H9 (cell line): ENCODE measurements around the gene MPV17L2. TPM values are rescaled to one million over a fixed set of nuclear protein-coding genes. Genes with fewer than 3 reads are reported as not detected.
A peak's percentile ranks its signal among the peaks of the same experiment; 100 is the strongest.

Experiments used
- DNase-seq: peaks from one replicate; pipeline ENCODE4 v3.0.0-alpha.2; 2017
- H2AFZ ChIP-seq: one replicate; pipeline ENCODE4 v1.6.1; 2013; ENCODE audit warnings: mild to moderate bottlenecking, low read length, control low read depth, moderate library complexity
- H2AK5ac ChIP-seq: 2 replicates; pipeline ENCODE4 v1.6.1; 2013; ENCODE audit warnings: low read length, control low read depth, mixed read lengths; ENCODE audit not compliant: insufficient read length
- H2BK120ac ChIP-seq: one replicate; pipeline ENCODE4 v1.6.1; 2013; ENCODE audit warnings: low read depth, mild to moderate bottlenecking, low read length, control low read depth, inconsistent platforms; ENCODE audit not compliant: poor library complexity, severe bottlenecking
- H2BK12ac ChIP-seq: 2 replicates; pipeline ENCODE4 v1.6.1; 2013; ENCODE audit warnings: low read length, control low read depth, mixed read lengths, low read depth; ENCODE audit not compliant: insufficient read length
- H2BK15ac ChIP-seq: 2 replicates; pipeline ENCODE4 v1.6.1; 2013; ENCODE audit warnings: low read depth, low read length, control low read depth
- H2BK20ac ChIP-seq: one replicate; pipeline ENCODE4 v1.6.1; 2013; ENCODE audit warnings: low read depth, mild to moderate bottlenecking, low read length, control low read depth, inconsistent platforms; ENCODE audit not compliant: poor library complexity, severe bottlenecking
- H2BK5ac ChIP-seq: 2 replicates; pipeline ENCODE4 v1.6.1; 2013; ENCODE audit warnings: low read length, control low read depth, mixed read lengths; ENCODE audit not compliant: insufficient read length
- H3K14ac ChIP-seq: 2 replicates; pipeline ENCODE4 v1.6.1; 2013; ENCODE audit warnings: low read length, control low read depth; ENCODE audit not compliant: insufficient read depth
- H3K18ac ChIP-seq: 2 replicates; pipeline ENCODE4 v1.6.1; 2013; ENCODE audit warnings: low read depth, mild to moderate bottlenecking, mixed read lengths, low read length, control low read depth; ENCODE audit not compliant: insufficient read length
- H3K23ac ChIP-seq: 2 replicates; pipeline ENCODE4 v1.6.1; 2013; ENCODE audit warnings: low read length, control low read depth, mixed read lengths, low read depth; ENCODE audit not compliant: insufficient read length
- H3K23me2 ChIP-seq: 2 replicates; pipeline ENCODE4 v1.6.1; 2013; ENCODE audit warnings: low read depth, mild to moderate bottlenecking, mixed read lengths, low read length, control low read depth; ENCODE audit not compliant: insufficient read length, poor library complexity, severe bottlenecking
- H3K27ac ChIP-seq: 2 replicates; pipeline ENCODE4 v1.5.1; 2013; ENCODE audit warnings: low read length, control low read depth, mixed read lengths, low read depth; ENCODE audit not compliant: insufficient read length
- H3K27me3 ChIP-seq: 2 replicates; pipeline ENCODE4 v1.6.1; 2013; ENCODE audit warnings: low read length, control low read depth, inconsistent platforms; ENCODE audit not compliant: insufficient read depth
- H3K4ac ChIP-seq: 2 replicates; pipeline ENCODE4 v1.6.1; 2013; ENCODE audit warnings: low read depth, mild to moderate bottlenecking, control low read depth, inconsistent platforms, low read length, moderate library complexity
- H3K4me1 ChIP-seq: 2 replicates; pipeline ENCODE4 v1.6.1; 2013; ENCODE audit warnings: low read length, control low read depth, inconsistent platforms; ENCODE audit not compliant: insufficient read depth
- H3K4me2 ChIP-seq: 2 replicates; pipeline ENCODE4 v1.6.1; 2013; ENCODE audit warnings: low read length, control low read depth, mixed read lengths; ENCODE audit not compliant: insufficient read length, insufficient read depth
- H3K56ac ChIP-seq: 2 replicates; pipeline ENCODE4 v1.6.1; 2013; ENCODE audit warnings: low read depth, mild to moderate bottlenecking, mixed read lengths, low read length, control low read depth; ENCODE audit not compliant: insufficient read length
- H3K79me1 ChIP-seq: 2 replicates; pipeline ENCODE4 v1.6.1; 2013; ENCODE audit warnings: low read depth, mild to moderate bottlenecking, moderate library complexity, low read length, control low read depth, inconsistent platforms; ENCODE audit not compliant: insufficient read depth, poor library complexity, severe bottlenecking
- H3K79me2 ChIP-seq: 2 replicates; pipeline ENCODE4 v1.6.1; 2013; ENCODE audit warnings: low read length, control low read depth, inconsistent platforms; ENCODE audit not compliant: insufficient read depth
- H3K9ac ChIP-seq: 2 replicates; pipeline ENCODE4 v1.6.1; 2013; ENCODE audit warnings: low read length, control low read depth, mixed read lengths; ENCODE audit not compliant: insufficient read length; ENCODE audit errors: extremely low read depth
- H3K9me3 ChIP-seq: one replicate; pipeline ENCODE4 v1.6.1; 2013; ENCODE audit warnings: low read depth, low read length, inconsistent platforms; ENCODE audit not compliant: control insufficient read depth
- H3T11ph ChIP-seq: one replicate; pipeline ENCODE4 v1.6.1; 2013; ENCODE audit warnings: mild to moderate bottlenecking, low read length, control low read depth, inconsistent platforms
- H4K20me1 ChIP-seq: one replicate; pipeline ENCODE4 v1.6.1; 2013; ENCODE audit not compliant: control insufficient read depth, insufficient read length, insufficient read depth
- H4K5ac ChIP-seq: 2 replicates; pipeline ENCODE4 v1.6.1; 2013; ENCODE audit warnings: low read depth, mild to moderate bottlenecking, mixed read lengths, low read length, control low read depth; ENCODE audit not compliant: insufficient read length
- H4K8ac ChIP-seq: replicated peaks from 2 replicates; pipeline ENCODE4 v1.6.1; 2013; ENCODE audit warnings: low read length, control low read depth, mixed read lengths, low read depth; ENCODE audit not compliant: insufficient read length
- H4K91ac ChIP-seq: 2 replicates; pipeline ENCODE4 v1.6.1; 2013; ENCODE audit warnings: low read depth, mild to moderate bottlenecking, moderate library complexity, mixed read lengths, low read length, control low read depth; ENCODE audit not compliant: insufficient read length
- H3K27ac Mint-ChIP-seq, 3 experiments: 2 replicates in 2 of 3; 3 replicates in 1 of 3; pipeline ENCODE4 v1.8.0; 2020 to 2021; ENCODE audit warnings: mixed read lengths in 3 of 3, mild to moderate bottlenecking in 1 of 3, moderate library complexity in 1 of 3
- H3K27me3 Mint-ChIP-seq: 2 replicates; pipeline ENCODE4 v1.8.0; 2021; ENCODE audit warnings: low read depth, mild to moderate bottlenecking, moderate library complexity, mixed read lengths
- H3K36me3 Mint-ChIP-seq, 3 experiments: 2 replicates in 2 of 3; 3 replicates in 1 of 3; pipeline ENCODE4 v1.8.0; 2020 to 2021; ENCODE audit warnings: low read depth in 3 of 3, mixed read lengths in 3 of 3; ENCODE audit not compliant: insufficient read depth in 1 of 3
- H3K4me1 Mint-ChIP-seq, 2 experiments: 2 replicates each; pipeline ENCODE4 v1.8.0; 2020; ENCODE audit warnings: mixed read lengths in 2 of 2
- H3K4me3 Mint-ChIP-seq, 2 experiments: 2 replicates in 1 of 2; 3 replicates in 1 of 2; pipeline ENCODE4 v1.8.0; 2020 to 2021; ENCODE audit warnings: mild to moderate bottlenecking in 2 of 2, mixed read lengths in 2 of 2, moderate library complexity in 1 of 2
- H3K9me3 Mint-ChIP-seq, 2 experiments: 2 replicates in 1 of 2; 3 replicates in 1 of 2; pipeline ENCODE4 v1.8.0; 2020; ENCODE audit warnings: mild to moderate bottlenecking in 2 of 2, mixed read lengths in 2 of 2, moderate library complexity in 1 of 2
- WGBS: extraction: QIAGEN DNeasy Blood & Tissue Kit; methylation state at CpG from one replicate; pipeline ENCODE4 v1.1.7; 2013; ENCODE audit warnings: missing lambda C conversion rate, low lambda C conversion rate, mixed read lengths; ENCODE audit not compliant: insufficient read length; ENCODE audit errors: extremely low coverage; 5-methylcytosine and 5-hydroxymethylcytosine counted together
- total RNA-seq: library from RNA; stranded (reverse); gene quantifications from 2 replicates; pipeline ENCODE4 v1.2.1, GENCODE V29; 2021
- TF ChIP-seq, protein P1 (sequence below): fragments of 200-600 bp; sonication (generic); conservative IDR thresholded peaks from 3 replicates; pipeline ENCODE4 v1.8.0; 2021; ENCODE audit warnings: antibody characterized with exemption, mild to moderate bottlenecking

Gene MPV17L2
- total RNA-seq, 1 experiment from 2014 or later = 26.4 TPM

DNA sequence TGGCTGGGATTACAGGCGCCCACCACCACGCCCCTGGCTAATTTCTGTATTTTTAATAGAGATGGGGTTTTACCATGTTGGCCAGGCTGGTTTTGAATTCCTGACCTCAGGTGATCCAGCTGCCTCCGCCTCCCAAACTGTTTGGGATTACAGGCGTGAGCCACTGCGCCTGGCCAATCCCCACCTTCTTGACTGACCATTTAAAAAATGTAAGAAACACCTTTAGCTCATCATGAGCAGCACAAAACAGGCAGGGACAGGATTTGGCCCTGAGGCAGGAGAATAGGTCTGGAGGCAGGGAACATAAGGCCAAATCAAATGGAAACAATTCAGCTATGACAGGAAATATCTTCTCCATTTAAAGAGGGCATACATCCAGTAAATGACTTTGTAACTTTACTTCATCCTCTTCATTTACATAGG lies 1.4 kb upstream of the MPV17L2 start:
- Histone ChIP-seq H4K8ac (no peak overlapping the region), H3K23me2 (peaks cover 8% of the 10 kb centered on the region), H3K4me2 (peak overlapping the region; percentile 3), H2BK120ac (no peak overlapping the region), H4K20me1 (no peaks in the 10 kb centered on the region), H3K9me3 (no peaks in the 10 kb centered on the region), H3K79me1 (peaks cover 6% of the 10 kb centered on the region), H3K18ac (no peak overlapping the region), H3K79me2 (peaks cover 2% of the 10 kb centered on the region; the same call in 1 of the 2 replicates), H3K27me3 (no peaks in the 10 kb centered on the region), H3T11ph (no peak overlapping the region), H2BK12ac (no peak overlapping the region), H2AFZ (peak overlapping the region; percentile 85), H2BK15ac (no peak overlapping the region), H3K56ac (no peak overlapping the region), H3K4ac (no peak overlapping the region), H4K5ac (no peak overlapping the region), H3K9ac (no peak overlapping the region), H2BK20ac (no peak overlapping the region), H2AK5ac (no peak overlapping the region), H3K14ac (no peak overlapping the region), H3K4me1 (no peaks in the 10 kb centered on the region; the same call in 1 of the 2 replicates), H4K91ac (no peak overlapping the region), H3K23ac (no peak overlapping the region), H3K27ac (no peak overlapping the region), H2BK5ac (no peak overlapping the region)
- Mint-ChIP-seq H3K4me1 (peaks cover 17 to 20% of the 10 kb centered on the region in 2 experiments), H3K4me3 (peak overlapping the region; percentile 84 to 90; a peak in 3 of 5 replicates), H3K27me3 (no peaks in the 10 kb centered on the region; the same call in 1 of the 2 replicates), H3K27ac (peak overlapping the region; percentile 88 to 96 (median 95); a peak in 3 of 7 replicates), H3K36me3 (peaks cover 3 to 13% (median 12%) of the 10 kb centered on the region in 3 experiments; a peak in 6 of 7 replicates), H3K9me3 (no peaks in the 10 kb centered on the region; a peak in 1 of 5 replicates)
- DNase-seq = no peak
- TF ChIP-seq, protein P1, sequence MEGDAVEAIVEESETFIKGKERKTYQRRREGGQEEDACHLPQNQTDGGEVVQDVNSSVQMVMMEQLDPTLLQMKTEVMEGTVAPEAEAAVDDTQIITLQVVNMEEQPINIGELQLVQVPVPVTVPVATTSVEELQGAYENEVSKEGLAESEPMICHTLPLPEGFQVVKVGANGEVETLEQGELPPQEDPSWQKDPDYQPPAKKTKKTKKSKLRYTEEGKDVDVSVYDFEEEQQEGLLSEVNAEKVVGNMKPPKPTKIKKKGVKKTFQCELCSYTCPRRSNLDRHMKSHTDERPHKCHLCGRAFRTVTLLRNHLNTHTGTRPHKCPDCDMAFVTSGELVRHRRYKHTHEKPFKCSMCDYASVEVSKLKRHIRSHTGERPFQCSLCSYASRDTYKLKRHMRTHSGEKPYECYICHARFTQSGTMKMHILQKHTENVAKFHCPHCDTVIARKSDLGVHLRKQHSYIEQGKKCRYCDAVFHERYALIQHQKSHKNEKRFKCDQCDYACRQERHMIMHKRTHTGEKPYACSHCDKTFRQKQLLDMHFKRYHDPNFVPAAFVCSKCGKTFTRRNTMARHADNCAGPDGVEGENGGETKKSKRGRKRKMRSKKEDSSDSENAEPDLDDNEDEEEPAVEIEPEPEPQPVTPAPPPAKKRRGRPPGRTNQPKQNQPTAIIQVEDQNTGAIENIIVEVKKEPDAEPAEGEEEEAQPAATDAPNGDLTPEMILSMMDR = no peak
- no CpG with 5 or more reads among the region's 5 CpGs for WGBS
